B cell (primary cell): ENCODE measurements around the gene ADGRD1. TPM values are rescaled to one million over a fixed set of nuclear protein-coding genes. Genes with fewer than 3 reads are reported as not detected.

Experiments used
- ATAC-seq: fragments of 200-7000 bp; cut with Tn5 transposase; one replicate; pipeline ENCODE4 v1.10.0; 2021; ENCODE audit warnings: low read depth, mild to moderate bottlenecking, moderate number of reproducible peaks, moderate library complexity
- CTCF ChIA-PET: fragments of 350-600 bp; sonication (Branson Sonifier 250); formaldehyde crosslinking; loops from one replicate; lab custom pipeline; 2021; ENCODE audit warnings: antibody characterized with exemption, inconsistent platforms; lab: Charles Lee
- POLR2A ChIA-PET: fragments of 350-600 bp; sonication (Branson Sonifier 250); formaldehyde crosslinking; loops from one replicate; lab custom pipeline; 2021; ENCODE audit warnings: antibody characterized with exemption; lab: Charles Lee
- DNase-seq: peaks from one replicate; pipeline ENCODE4 v3.0.0; 2013
- H2AFZ ChIP-seq: 2 replicates; pipeline ENCODE4 v1.6.1; 2012; ENCODE audit warnings: mild to moderate bottlenecking, low read depth, low read length; ENCODE audit not compliant: insufficient read depth, poor library complexity, severe bottlenecking
- H3K27ac ChIP-seq, 2 donors: 1 replicate in 1 of 2; 2 replicates in 1 of 2; pipeline ENCODE4 v1.5.1; 2012 to 2013; ENCODE audit warnings: low read length in 2 of 2, mild to moderate bottlenecking in 2 of 2, moderate library complexity in 1 of 2
- H3K27me3 ChIP-seq, 4 experiments: fragments of 200-600 bp in 1 of 4; sonication (generic) in 1 of 4; replicated peaks in 1 of 4; 1 replicate in 2 of 4; 2 replicates in 2 of 4; pipeline versions ENCODE4 v1.6.1 to v1.7.0; 2013 to 2016; ENCODE audit warnings: low read length in 3 of 4, mild to moderate bottlenecking in 2 of 4, mixed read lengths in 1 of 4, moderate library complexity in 1 of 4; ENCODE audit not compliant: insufficient read depth in 4 of 4, control insufficient read depth in 3 of 4; ENCODE audit errors: control extremely low read depth in 1 of 4
- H3K36me3 ChIP-seq, 2 experiments: replicated peaks in 1 of 2; 1 replicate in 1 of 2; 2 replicates in 1 of 2; pipeline versions ENCODE4 v1.6.1 to v1.7.1; 2013; ENCODE audit warnings: low read length in 1 of 2; ENCODE audit not compliant: insufficient read depth in 2 of 2, control insufficient read depth in 1 of 2; ENCODE audit errors: control extremely low read depth in 1 of 2, extremely low read depth in 1 of 2
- H3K4me1 ChIP-seq, 2 donors: fragments of 200-600 bp in 1 of 2; sonication (generic) in 1 of 2; 1 replicate in 1 of 2; 2 replicates in 1 of 2; pipeline versions ENCODE4 v1.5.1 to v1.6.1; 2013 to 2017; ENCODE audit warnings: low read length in 2 of 2; ENCODE audit not compliant: control insufficient read depth in 2 of 2, insufficient read depth in 2 of 2
- H3K4me2 ChIP-seq: replicated peaks from 2 replicates; pipeline ENCODE3; 2012; ENCODE audit warnings: mild to moderate bottlenecking, low read depth, low read length; ENCODE audit not compliant: poor library complexity, severe bottlenecking
- H3K4me3 ChIP-seq, 5 experiments: fragments of 200-600 bp in 1 of 5; sonication (generic) in 1 of 5; 1 replicate in 3 of 5; 2 replicates in 2 of 5; pipeline versions ENCODE4 v1.5.1 to v1.7.0; 2011 to 2016; ENCODE audit warnings: low read length in 4 of 5, mild to moderate bottlenecking in 4 of 5, low read depth in 2 of 5, control low read depth in 1 of 5, moderate library complexity in 1 of 5; ENCODE audit not compliant: insufficient read depth in 1 of 5; ENCODE audit errors: control extremely low read depth in 1 of 5, extremely low read depth in 1 of 5
- H3K79me2 ChIP-seq: fragments of 200-600 bp; sonication (generic); one replicate; pipeline ENCODE4 v1.6.0; 2016; ENCODE audit warnings: low read length; ENCODE audit not compliant: control insufficient read depth, insufficient read depth
- H3K9ac ChIP-seq: fragments of 200-600 bp; sonication (generic); 2 replicates; pipeline ENCODE4 v1.6.1; 2017; ENCODE audit warnings: mild to moderate bottlenecking, low read length, moderate library complexity
- H3K9me3 ChIP-seq, 3 donors: one replicate each; pipeline versions ENCODE4 v1.6.1 to v1.7.1; 2013; ENCODE audit warnings: low read length in 2 of 3; ENCODE audit not compliant: control insufficient read depth in 2 of 3, insufficient read depth in 1 of 3; ENCODE audit errors: control extremely low read depth in 1 of 3
- H4K20me1 ChIP-seq: 2 replicates; pipeline ENCODE4 v1.6.0; 2012; ENCODE audit warnings: mild to moderate bottlenecking, low read length; ENCODE audit not compliant: insufficient read depth, control insufficient read depth, poor library complexity, severe bottlenecking
- H3K27ac Mint-ChIP-seq: one replicate; pipeline ENCODE4 v1.8.0; 2021; ENCODE audit warnings: mixed read lengths
- H3K27me3 Mint-ChIP-seq: one replicate; pipeline ENCODE4 v1.8.0; 2021; ENCODE audit warnings: mixed read lengths
- H3K4me1 Mint-ChIP-seq: one replicate; pipeline ENCODE4 v1.8.0; 2021; ENCODE audit warnings: mixed read lengths
- H3K4me3 Mint-ChIP-seq: one replicate; pipeline ENCODE4 v1.8.0; 2021; ENCODE audit warnings: mixed read lengths
- H3K9me3 Mint-ChIP-seq: one replicate; pipeline ENCODE4 v1.8.0; 2022; ENCODE audit warnings: mixed read lengths; ENCODE audit not compliant: insufficient read depth
- CTCF ChIP-seq: fragments of 200-600 bp; IDR thresholded peaks from one replicate; pipeline ENCODE4 v1.8.0; 2022; ENCODE audit warnings: antibody characterized with exemption, mild to moderate bottlenecking
- EZH2 ChIP-seq: IDR thresholded peaks from 2 replicates; pipeline ENCODE4 v1.6.1; 2012; ENCODE audit warnings: borderline replicate concordance, low read depth, mild to moderate bottlenecking, moderate library complexity, low read length; ENCODE audit not compliant: insufficient read depth, poor library complexity, severe bottlenecking
- WGBS: methylation state at CpG from one replicate; pipeline ENCODE4 v1.1.5; 2013; ENCODE audit warnings: missing lambda C conversion rate; ENCODE audit not compliant: insufficient coverage; 5-methylcytosine and 5-hydroxymethylcytosine counted together
- intact Hi-C: fragments of 100-400 bp; cut with micrococcal nuclease; formaldehyde crosslinking; loops from one replicate; pipeline ENCODE4 v1.10.0; 2022
- polyA plus RNA-seq: library from polyadenylated mRNA; depleted of rRNA; stranded (reverse); fragments of >200 nt; gene quantifications from 2 replicates; pipeline ENCODE4 v1.2.3, GENCODE V29; 2012
- total RNA-seq, 2 donors: library from RNA; stranded (reverse); fragments of 120-200 nt in 1 of 2; gene quantifications; 1 replicate in 1 of 2; 2 replicates in 1 of 2; pipeline versions ENCODE4 v1.2.3 to v1.2.4, GENCODE V29; 2013 to 2022

Gene ADGRD1
- total and polyA plus RNA-seq, 2 donors (not counting 1 experiment from before 2014, with no cell fraction given), result 1.1 to 2.2 TPM

GRCh38 chr12:131012279-131013069, 58.8 kb downstream of the ADGRD1 start:
- no peak overlapping the region for H3K4me3 Mint-ChIP-seq
- Histone ChIP-seq H2AFZ (no peak overlapping the region), H3K27ac (no peak overlapping the region), H4K20me1 (no peaks in the 10 kb centered on the region), H3K27me3 (no peaks in the 10 kb centered on the region), H3K79me2 (no peaks in the 10 kb centered on the region), H3K36me3 (no peaks in the 10 kb centered on the region), H3K9ac (no peak overlapping the region), H3K4me3 (no peak overlapping the region), H3K4me2 (no peak overlapping the region), H3K9me3 (peaks cover 0 to 4% (median 0%) of the 10 kb centered on the region in 3 donors), H3K4me1 (no peaks in the 10 kb centered on the region)
- no peaks in the 10 kb centered on the region for H3K9me3 Mint-ChIP-seq
- CTCF ChIA-PET, result no interaction called here
- no peaks in the 10 kb centered on the region for H3K4me1 Mint-ChIP-seq
- WGBS, result 92% methylated on average over 17 of the region's 23 CpGs
- peaks cover 11% of the 10 kb centered on the region for H3K27me3 Mint-ChIP-seq
- intact Hi-C loops, result no loop called here
- POLR2A ChIA-PET, result no interaction called here
- no peak for ATAC-seq
- no peak for TF ChIP-seq EZH2
- TF ChIP-seq CTCF, result no peak
- no peak for DNase-seq
- no peak overlapping the region for H3K27ac Mint-ChIP-seq

GRCh38 chr12:131013118-131013517, 59.4 kb downstream of the ADGRD1 start:
- no peak for TF ChIP-seq EZH2
- no peak for TF ChIP-seq CTCF
- Histone ChIP-seq H3K9ac (no peak overlapping the region), H3K9me3 (peaks cover 0 to 4% (median 0%) of the 10 kb centered on the region in 3 donors), H2AFZ (no peak overlapping the region), H3K79me2 (no peaks in the 10 kb centered on the region), H3K4me2 (no peak overlapping the region), H3K27me3 (no peaks in the 10 kb centered on the region), H3K4me1 (no peaks in the 10 kb centered on the region), H4K20me1 (no peaks in the 10 kb centered on the region), H3K36me3 (no peaks in the 10 kb centered on the region), H3K27ac (no peak overlapping the region), H3K4me3 (no peak overlapping the region)
- POLR2A ChIA-PET, result no interaction called here
- Mint-ChIP-seq H3K27me3 (peaks cover 13% of the 10 kb centered on the region), H3K4me1 (no peaks in the 10 kb centered on the region), H3K27ac (no peak overlapping the region), H3K4me3 (no peak overlapping the region), H3K9me3 (no peaks in the 10 kb centered on the region)
- 84% methylated on average over 4 of the region's 7 CpGs for WGBS
- DNase-seq, result no peak
- CTCF ChIA-PET, result no interaction called here
- ATAC-seq, result no peak
- intact Hi-C loops, result no loop called here
